Body of pancreas (tissue), 4 donors: ENCODE data around the gene MAML3. TPM values are rescaled to one million over a fixed set of nuclear protein-coding genes. Genes with fewer than 3 reads are reported as not detected.

Experiments used
- ATAC-seq: fragments of 150-250 bp; one replicate; pipeline ENCODE4 v1.9.1; 2016
- DNase-seq, 4 donors: peaks; one replicate each; pipeline ENCODE4 v3.0.0-alpha.2; 2019
- H3K27ac ChIP-seq, 4 donors: fragments of 200-600 bp; sonication (generic); 1 replicate in 3 of 4; 2 replicates in 1 of 4; pipeline versions ENCODE4 v1.5.1 to v1.6.1; 2016 to 2019; ENCODE audit warnings: mild to moderate bottlenecking in 1 of 4, mixed read lengths in 1 of 4, moderate library complexity in 1 of 4
- H3K27me3 ChIP-seq, 2 donors: fragments of 200-600 bp; sonication (generic); one replicate each; pipeline ENCODE4 v1.6.0; 2016; ENCODE audit warnings: mild to moderate bottlenecking in 1 of 2
- H3K36me3 ChIP-seq, 2 donors: fragments of 200-600 bp; sonication (generic); replicated peaks in 1 of 2; 2 replicates each; pipeline ENCODE4 v1.5.1; 2016; ENCODE audit warnings: low read depth in 2 of 2; ENCODE audit not compliant: insufficient read depth in 1 of 2
- H3K4me1 ChIP-seq: fragments of 200-600 bp; sonication (generic); one replicate; pipeline ENCODE4 v1.6.0; 2016
- H3K4me3 ChIP-seq, 2 donors: fragments of 200-600 bp; sonication (generic); 1 replicate in 1 of 2; 2 replicates in 1 of 2; pipeline ENCODE4 v1.5.1; 2016 to 2019
- H3K9me3 ChIP-seq, 3 donors: fragments of 200-600 bp; sonication (generic); 1 replicate in 2 of 3; 2 replicates in 1 of 3; pipeline ENCODE4 v1.5.1; 2016
- POLR2A ChIP-seq, 3 donors: fragments of 450-650 bp; IDR thresholded peaks; one replicate each; pipeline ENCODE4 v1.6.1; 2016; ENCODE audit warnings: antibody characterized with exemption in 3 of 3, mild to moderate bottlenecking in 2 of 3
- WGBS, 2 donors: methylation state at CpG; one replicate each; pipeline ENCODE4 v1.1.5; 2017; 5-methylcytosine and 5-hydroxymethylcytosine counted together
- intact Hi-C: fragments of 100-400 bp; cut with DNase I; formaldehyde crosslinking; loops from one replicate; pipeline ENCODE4 v1.15.1; 2023
- total RNA-seq, 2 donors: library from RNA; depleted of rRNA; stranded (reverse); fragments of >200 nt; gene quantifications; one replicate each; pipeline ENCODE4 v1.1.0, GENCODE V29; 2016
- TF ChIP-seq, protein P1 (sequence below), 7 experiments: fragments of 450-650 bp in 4 of 7; fragments of 200-600 bp in 3 of 7; sonication (generic) in 3 of 7; IDR thresholded peaks; one replicate each; pipeline ENCODE4 v1.5.1; 2016 to 2019; ENCODE audit warnings: antibody characterized with exemption in 7 of 7

Gene MAML3
- total RNA-seq, 2 donors from 2014 or later, result 11.2 to 11.4 TPM

DNA sequence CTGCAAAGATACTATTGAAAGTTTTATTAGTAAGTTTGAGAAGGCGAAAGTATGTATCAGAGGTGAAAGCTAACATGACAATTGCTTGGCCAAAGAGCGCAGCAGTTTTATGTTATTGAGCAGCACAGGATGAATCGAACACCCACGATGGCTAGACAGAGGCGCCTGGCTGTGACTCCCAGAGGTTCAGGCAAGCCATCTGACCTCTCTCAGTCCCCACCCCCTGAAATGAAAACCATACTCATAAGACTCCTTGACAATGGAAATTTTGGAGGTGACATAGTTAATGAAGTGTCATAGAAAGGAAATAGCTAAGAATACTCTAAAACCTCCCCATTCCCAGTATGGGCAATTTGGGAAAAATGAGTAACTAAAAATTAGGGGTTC lies 417.7 kb downstream of the MAML3 start:
- Histone ChIP-seq H3K4me3 (no peak overlapping the region), H3K4me1 (peaks cover 51% of the 10 kb centered on the region)
- WGBS, 2 donors, result 84 to 92% methylated on average over 5 of the region's 5 CpGs

GRCh38 chr4:139735381-139736273 lies 418.4 kb downstream of the MAML3 start:
- WGBS, 2 donors, result 48 to 66% methylated on average over 43 to 58 of the region's 59 CpGs
- ATAC-seq, result no peak
- H3K36me3 ChIP-seq, result no peaks in the 10 kb centered on the region
- DNase-seq, result peak in 2 of 4 donors; percentile 11 to 28
- TF ChIP-seq POLR2A (IDR thresholded peaks at IDR 0.05), result no peak
- TF ChIP-seq, protein P1, sequence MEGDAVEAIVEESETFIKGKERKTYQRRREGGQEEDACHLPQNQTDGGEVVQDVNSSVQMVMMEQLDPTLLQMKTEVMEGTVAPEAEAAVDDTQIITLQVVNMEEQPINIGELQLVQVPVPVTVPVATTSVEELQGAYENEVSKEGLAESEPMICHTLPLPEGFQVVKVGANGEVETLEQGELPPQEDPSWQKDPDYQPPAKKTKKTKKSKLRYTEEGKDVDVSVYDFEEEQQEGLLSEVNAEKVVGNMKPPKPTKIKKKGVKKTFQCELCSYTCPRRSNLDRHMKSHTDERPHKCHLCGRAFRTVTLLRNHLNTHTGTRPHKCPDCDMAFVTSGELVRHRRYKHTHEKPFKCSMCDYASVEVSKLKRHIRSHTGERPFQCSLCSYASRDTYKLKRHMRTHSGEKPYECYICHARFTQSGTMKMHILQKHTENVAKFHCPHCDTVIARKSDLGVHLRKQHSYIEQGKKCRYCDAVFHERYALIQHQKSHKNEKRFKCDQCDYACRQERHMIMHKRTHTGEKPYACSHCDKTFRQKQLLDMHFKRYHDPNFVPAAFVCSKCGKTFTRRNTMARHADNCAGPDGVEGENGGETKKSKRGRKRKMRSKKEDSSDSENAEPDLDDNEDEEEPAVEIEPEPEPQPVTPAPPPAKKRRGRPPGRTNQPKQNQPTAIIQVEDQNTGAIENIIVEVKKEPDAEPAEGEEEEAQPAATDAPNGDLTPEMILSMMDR (IDR thresholded peaks at IDR 0.05), result no peak
- H3K9me3 ChIP-seq, result no peaks in the 10 kb centered on the region
- H3K27ac ChIP-seq, result peak overlapping the region in 3 of 4 donors; percentile 60 to 76 (median 65)
- intact Hi-C loops, result no loop called here
- no peaks in the 10 kb centered on the region for H3K27me3 ChIP-seq
- H3K4me3 ChIP-seq, result no peak overlapping the region
- peaks cover 48% of the 10 kb centered on the region for H3K4me1 ChIP-seq

More for the DNA sequence above, 417.7 kb downstream of the MAML3 start:
- TF ChIP-seq, protein P1 (IDR thresholded peaks at IDR 0.05), result no peak
- no peak for TF ChIP-seq POLR2A (IDR thresholded peaks at IDR 0.05)
- ATAC-seq, result no peak
- Histone ChIP-seq H3K27me3 (no peaks in the 10 kb centered on the region), H3K36me3 (no peaks in the 10 kb centered on the region), H3K9me3 (no peaks in the 10 kb centered on the region), H3K27ac (peak overlapping the region in 2 of 4 donors; percentile 65 to 76)
- intact Hi-C loops, result no loop called here
- DNase-seq, result no peak

DNA sequence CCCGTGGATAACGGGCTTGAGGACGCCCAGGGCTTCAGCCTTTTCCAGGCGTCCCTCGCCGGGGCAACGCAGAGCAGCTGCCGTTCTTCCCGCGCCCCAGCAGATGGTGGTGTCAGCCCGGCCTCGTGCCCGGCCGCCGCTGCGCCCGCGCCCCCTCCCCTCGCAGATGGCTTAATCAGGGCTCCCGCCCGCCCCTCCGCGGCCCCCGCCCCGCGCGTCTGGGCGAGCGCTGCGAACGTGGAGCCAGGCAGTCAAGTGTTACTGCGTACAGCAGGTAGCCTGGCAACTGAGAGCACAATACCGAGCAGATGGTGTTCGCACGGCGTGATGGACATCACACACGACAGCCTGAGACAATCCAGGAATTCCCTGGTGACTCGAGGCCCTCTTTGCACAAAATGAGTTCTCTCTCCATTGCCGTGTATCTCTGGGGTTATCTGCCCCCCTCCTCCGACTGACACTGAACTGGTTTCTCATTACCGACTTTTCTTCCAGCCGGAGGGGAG lies 419.1 kb downstream of the MAML3 start:
- Histone ChIP-seq H3K4me3 (no peak overlapping the region), H3K9me3 (no peaks in the 10 kb centered on the region), H3K4me1 (peaks cover 48% of the 10 kb centered on the region), H3K36me3 (no peaks in the 10 kb centered on the region), H3K27me3 (no peaks in the 10 kb centered on the region), H3K27ac (peak overlapping the region; percentile 47 to 76 (median 62))
- intact Hi-C loops, result no loop called here
- WGBS, 2 donors, result 0% methylated on average over 15 to 42 of the region's 42 CpGs
- peak; percentile 89 to 93 (median 92) for DNase-seq
- TF ChIP-seq POLR2A (IDR thresholded peaks at IDR 0.05), result peak in 2 of 3 donors; percentile 23 to 40
- TF ChIP-seq, protein P1 (IDR thresholded peaks at IDR 0.05), result peak; percentile 59 to 83 (median 79)
- ATAC-seq, result peak; percentile 95

DNA sequence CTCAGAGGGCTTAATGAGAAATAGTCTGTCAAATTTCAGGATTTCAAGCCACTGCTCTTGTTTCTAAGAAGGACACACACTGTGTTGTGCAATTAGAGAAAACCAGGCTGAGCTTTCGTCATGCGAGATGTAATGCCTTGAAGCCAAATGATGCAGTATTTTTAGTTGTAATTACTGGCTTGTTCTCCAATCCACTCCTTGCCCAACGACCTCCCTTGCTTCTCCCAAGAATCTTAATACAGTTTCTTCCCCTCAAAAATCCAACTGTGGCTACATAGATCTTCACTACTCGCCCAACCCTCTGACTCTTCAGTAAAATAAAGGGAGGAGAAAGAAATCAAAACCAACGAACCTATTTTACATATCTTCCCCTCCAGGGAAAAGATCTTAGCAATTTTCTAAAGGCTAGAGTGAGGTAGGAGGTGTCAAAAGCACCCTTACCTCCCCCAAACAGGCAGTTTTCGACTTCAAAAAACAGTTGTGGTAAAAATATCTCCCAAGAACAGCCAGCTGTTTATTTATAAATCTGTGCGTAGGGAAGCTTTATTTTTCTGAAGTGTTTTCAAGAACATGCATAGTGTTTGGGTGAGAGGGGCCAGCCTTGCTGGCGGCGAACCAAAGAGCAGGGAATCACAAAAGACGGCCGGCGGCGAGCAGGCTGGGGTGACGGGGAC lies 419.6 kb downstream of the MAML3 start:
- Histone ChIP-seq H3K27ac (peak overlapping the region; percentile 47 to 76 (median 62)), H3K9me3 (no peaks in the 10 kb centered on the region), H3K4me3 (no peak overlapping the region), H3K27me3 (no peaks in the 10 kb centered on the region), H3K4me1 (peaks cover 52% of the 10 kb centered on the region), H3K36me3 (no peaks in the 10 kb centered on the region)
- ATAC-seq, result peak; percentile 24
- TF ChIP-seq, protein P1 (IDR thresholded peaks at IDR 0.05), result no peak
- TF ChIP-seq POLR2A (IDR thresholded peaks at IDR 0.05), result peak in 1 of 3 donors; percentile 39
- WGBS, 2 donors, result 6 to 10% methylated on average over 14 of the region's 14 CpGs
- intact Hi-C loops, result no loop called here
- peak in 3 of 4 donors; percentile 32 to 62 (median 39) for DNase-seq
